Activated CD8-positive, alpha-beta memory T cell treated with anti-CD3 and anti-CD28 coated beads, Interleukin-2, amount 10 ng/mL, durations not matched to agents 7 days and 5 days (primary cell): Measurements from ENCODE around the gene GTF2H3. TPM values are rescaled to one million over a fixed set of nuclear protein-coding genes. Genes with fewer than 3 reads are reported as not detected.

Experiments
- ATAC-seq: fragments of 150-1000 bp; cut with Tn5 transposase; one replicate; pipeline ENCODE4 v1.10.0; 2021; ENCODE audit warnings: moderate library complexity
- CTCF ChIA-PET: fragments of 350-600 bp; sonication (Branson Sonifier 250); formaldehyde crosslinking; loops from one replicate; lab custom pipeline; 2021; ENCODE audit warnings: antibody characterized with exemption; lab: Charles Lee
- DNase-seq: peaks from one replicate; pipeline ENCODE4 v3.0.0-alpha.2; 2020
- H3K27ac Mint-ChIP-seq: one replicate; pipeline ENCODE4 v1.8.0; 2021; ENCODE audit warnings: mild to moderate bottlenecking, mixed read lengths
- H3K27me3 Mint-ChIP-seq: one replicate; pipeline ENCODE4 v1.8.0; 2021; ENCODE audit warnings: mixed read lengths
- H3K36me3 Mint-ChIP-seq: one replicate; pipeline ENCODE4 v1.8.0; 2021; ENCODE audit warnings: mild to moderate bottlenecking, mixed read lengths
- H3K4me1 Mint-ChIP-seq: one replicate; pipeline ENCODE4 v1.8.0; 2021; ENCODE audit warnings: mixed read lengths
- H3K4me3 Mint-ChIP-seq: one replicate; pipeline ENCODE4 v1.8.0; 2021; ENCODE audit warnings: mild to moderate bottlenecking, moderate library complexity, mixed read lengths
- H3K9me3 Mint-ChIP-seq: one replicate; pipeline ENCODE4 v1.8.0; 2022; ENCODE audit warnings: low read depth, mixed read lengths
- total RNA-seq, 2 experiments: library from RNA; stranded (reverse); gene quantifications; one replicate each; pipeline ENCODE4 v1.2.3, GENCODE V29; 2021

The GTF2H3 gene
- total RNA-seq, 2 experiments from 2014 or later, result 46.1 to 49.6 TPM

- H3K4me1 Mint-ChIP-seq, result peaks cover 3% of the 10 kb centered on the region
- ATAC-seq (no peak), DNase-seq (no peak)
- H3K36me3 Mint-ChIP-seq, result peaks cover 57% of the 10 kb centered on the region
- no peaks in the 10 kb centered on the region for H3K27me3 Mint-ChIP-seq
- no peaks in the 10 kb centered on the region for H3K9me3 Mint-ChIP-seq
- H3K4me3 Mint-ChIP-seq, result no peak overlapping the region
- CTCF ChIA-PET, result interaction anchor here (1.2 kb wide), 1 partner anchor 23 kb away, joined by 3 read pairs; no protein-coding TSS in a partner anchor
- H3K27ac Mint-ChIP-seq, result no peak overlapping the region
Observed at GRCh38 chr12:123614110-123614509, 19.5 kb upstream of the GTF2H3 start.

GRCh38 chr12:123614531-123614930 is 19.1 kb upstream of the GTF2H3 start:
- peaks cover 3% of the 10 kb centered on the region for H3K4me1 Mint-ChIP-seq
- DNase-seq, result no peak
- ATAC-seq, result no peak
- CTCF ChIA-PET, result interaction anchor here (1.2 kb wide), 1 partner anchor 24 kb away, joined by 3 read pairs; no protein-coding TSS in a partner anchor
- no peaks in the 10 kb centered on the region for H3K27me3 Mint-ChIP-seq
- peaks cover 56% of the 10 kb centered on the region for H3K36me3 Mint-ChIP-seq
- H3K27ac Mint-ChIP-seq, result no peak overlapping the region
- no peak overlapping the region for H3K4me3 Mint-ChIP-seq
- H3K9me3 Mint-ChIP-seq, result no peaks in the 10 kb centered on the region

- no peak overlapping the region for H3K27ac Mint-ChIP-seq
- no peaks in the 10 kb centered on the region for H3K9me3 Mint-ChIP-seq
- peaks cover 60% of the 10 kb centered on the region for H3K36me3 Mint-ChIP-seq
Observed at GRCh38 chr12:123617144-123617543, 16.5 kb upstream of the GTF2H3 start.

GRCh38 chr12:123617580-123617979 is 16.0 kb upstream of the GTF2H3 start:
- H3K36me3 Mint-ChIP-seq, result peaks cover 61% of the 10 kb centered on the region
- H3K4me1 Mint-ChIP-seq, result peaks cover 3% of the 10 kb centered on the region
- DNase-seq, result no peak
- ATAC-seq, result no peak
- H3K27me3 Mint-ChIP-seq, result no peaks in the 10 kb centered on the region
- H3K27ac Mint-ChIP-seq, result no peak overlapping the region
- H3K4me3 Mint-ChIP-seq, result no peak overlapping the region
- CTCF ChIA-PET, result interaction anchor here (0.5 to 2.0 kb wide), 7 partner anchors 8 to 1678 kb away, joined by 3 to 4 read pairs (median 3); no protein-coding TSS in a partner anchor
- H3K9me3 Mint-ChIP-seq, result no peaks in the 10 kb centered on the region

More at GRCh38 chr12:123617144-123617543, 16.5 kb upstream of the GTF2H3 start:
- ATAC-seq (no peak), DNase-seq (no peak)
- H3K4me1 Mint-ChIP-seq, result peaks cover 3% of the 10 kb centered on the region
- no peak overlapping the region for H3K4me3 Mint-ChIP-seq
- H3K27me3 Mint-ChIP-seq, result no peaks in the 10 kb centered on the region
- CTCF ChIA-PET, result interaction anchor here (0.7 to 2.0 kb wide), 3 partner anchors 11 to 1678 kb away, joined by 3 to 4 read pairs (median 3); no protein-coding TSS in a partner anchor

- Mint-ChIP-seq H3K4me3 (no peak overlapping the region), H3K27me3 (no peaks in the 10 kb centered on the region), H3K4me1 (peaks cover 3% of the 10 kb centered on the region), H3K9me3 (no peaks in the 10 kb centered on the region), H3K27ac (no peak overlapping the region), H3K36me3 (peaks cover 52% of the 10 kb centered on the region)
- DNase-seq (no peak), ATAC-seq (no peak)
- CTCF ChIA-PET, result no interaction called here
Observed at GRCh38 chr12:123621101-123621500, 12.5 kb upstream of the GTF2H3 start.

- Mint-ChIP-seq H3K36me3 (peaks cover 57% of the 10 kb centered on the region), H3K4me3 (no peak overlapping the region), H3K27ac (no peak overlapping the region), H3K9me3 (no peaks in the 10 kb centered on the region), H3K27me3 (no peaks in the 10 kb centered on the region), H3K4me1 (peaks cover 3% of the 10 kb centered on the region)
- ATAC-seq (no peak), DNase-seq (no peak)
- CTCF ChIA-PET, result interaction anchor here (0.9 to 1.1 kb wide), 2 partner anchors 10 to 91 kb away, joined by 3 read pairs; no protein-coding TSS in a partner anchor
Observed at GRCh38 chr12:123621619-123622530, 11.8 kb upstream of the GTF2H3 start.

GRCh38 chr12:123634142-123634561 is 523 bp downstream of the GTF2H3 start:
- no peaks in the 10 kb centered on the region for H3K9me3 Mint-ChIP-seq
- peak overlapping the region; percentile 93 for H3K27ac Mint-ChIP-seq
- peaks cover 20% of the 10 kb centered on the region for H3K36me3 Mint-ChIP-seq
- no peaks in the 10 kb centered on the region for H3K27me3 Mint-ChIP-seq
- peak overlapping the region; percentile 90 for H3K4me3 Mint-ChIP-seq
- DNase-seq (peak; percentile 45), ATAC-seq (no peak)
- CTCF ChIA-PET, result interaction anchor here (1.1 to 1.6 kb wide), 2 partner anchors 11 to 269 kb away, joined by 3 read pairs; no protein-coding TSS in a partner anchor
- H3K4me1 Mint-ChIP-seq, result peaks cover 34% of the 10 kb centered on the region

GRCh38 chr12:123643911-123644310 is 10.3 kb downstream of the GTF2H3 start:
- CTCF ChIA-PET, result no interaction called here
- H3K36me3 Mint-ChIP-seq, result peaks cover 31% of the 10 kb centered on the region
- H3K9me3 Mint-ChIP-seq, result no peaks in the 10 kb centered on the region
- DNase-seq (no peak), ATAC-seq (no peak)
- H3K4me1 Mint-ChIP-seq, result peaks cover 5% of the 10 kb centered on the region
- H3K4me3 Mint-ChIP-seq, result no peak overlapping the region
- no peak overlapping the region for H3K27ac Mint-ChIP-seq
- no peaks in the 10 kb centered on the region for H3K27me3 Mint-ChIP-seq

GRCh38 chr12:123645380-123645779 is 11.8 kb downstream of the GTF2H3 start:
- no peaks in the 10 kb centered on the region for H3K27me3 Mint-ChIP-seq
- H3K27ac Mint-ChIP-seq, result no peak overlapping the region
- CTCF ChIA-PET, result interaction anchor here (0.6 to 1.6 kb wide), 2 partner anchors 26 to 196 kb away, joined by 3 to 4 read pairs; partner anchors contain the start of gene TCTN2
- peaks cover 29% of the 10 kb centered on the region for H3K36me3 Mint-ChIP-seq
- DNase-seq (no peak), ATAC-seq (no peak)
- H3K4me1 Mint-ChIP-seq, result peaks cover 3% of the 10 kb centered on the region
- no peak overlapping the region for H3K4me3 Mint-ChIP-seq
- H3K9me3 Mint-ChIP-seq, result no peaks in the 10 kb centered on the region

GRCh38 chr12:123645878-123646277 is 12.2 kb downstream of the GTF2H3 start:
- CTCF ChIA-PET, result interaction anchor here (0.6 to 1.6 kb wide), 2 partner anchors 25 to 196 kb away, joined by 3 to 4 read pairs; partner anchors contain the start of gene TCTN2
- ATAC-seq (no peak), DNase-seq (no peak)
- Mint-ChIP-seq H3K36me3 (peaks cover 31% of the 10 kb centered on the region), H3K27me3 (no peaks in the 10 kb centered on the region), H3K4me1 (peaks cover under 1% of the 10 kb centered on the region), H3K4me3 (no peak overlapping the region), H3K27ac (no peak overlapping the region), H3K9me3 (no peaks in the 10 kb centered on the region)

GRCh38 chr12:123648401-123648800 is 14.8 kb downstream of the GTF2H3 start:
- Mint-ChIP-seq H3K4me3 (no peak overlapping the region), H3K27me3 (no peaks in the 10 kb centered on the region), H3K9me3 (no peaks in the 10 kb centered on the region), H3K4me1 (no peaks in the 10 kb centered on the region), H3K36me3 (peaks cover 36% of the 10 kb centered on the region), H3K27ac (no peak overlapping the region)
- DNase-seq (no peak), ATAC-seq (no peak)
- CTCF ChIA-PET, result no interaction called here

GRCh38 chr12:123654129-123654701 is 20.6 kb downstream of the GTF2H3 start:
- no peak for ATAC-seq
- no peak overlapping the region for H3K4me3 Mint-ChIP-seq
- H3K4me1 Mint-ChIP-seq, result peaks cover 9% of the 10 kb centered on the region
- H3K27me3 Mint-ChIP-seq, result no peaks in the 10 kb centered on the region
- no peak for DNase-seq
- no peaks in the 10 kb centered on the region for H3K9me3 Mint-ChIP-seq
- H3K36me3 Mint-ChIP-seq, result peaks cover 39% of the 10 kb centered on the region
- CTCF ChIA-PET, result no interaction called here
- no peak overlapping the region for H3K27ac Mint-ChIP-seq

- Mint-ChIP-seq H3K4me1 (peaks cover 21% of the 10 kb centered on the region), H3K27me3 (no peaks in the 10 kb centered on the region), H3K36me3 (peaks cover 48% of the 10 kb centered on the region), H3K9me3 (no peaks in the 10 kb centered on the region), H3K4me3 (no peak overlapping the region), H3K27ac (no peak overlapping the region)
- DNase-seq (no peak), ATAC-seq (no peak)
- CTCF ChIA-PET, result no interaction called here
Observed at GRCh38 chr12:123655420-123655819, 21.8 kb downstream of the GTF2H3 start.
